ENCODE measurements around the gene PLEKHH3. TPM values are rescaled to one million over a fixed set of nuclear protein-coding genes. Genes with fewer than 3 reads are reported as not detected.

PLEKHH3 gene
- total RNA-seq, 1 experiment from 2014 or later: 66.3 TPM

GRCh38 chr17:42675348-42675964 lies 1.3 kb downstream of the PLEKHH3 start:
- Histone ChIP-seq H4K20me1 (ENCODE audit: insufficient read depth) (no peaks in the 10 kb centered on the region), H3K9me3 (ENCODE audit: control insufficient read depth in 1 of 2, insufficient read depth in 1 of 2, low read depth in 1 of 2, low read length in 2 of 2) (no peaks in the 10 kb centered on the region), H3K4me1 (ENCODE audit: control insufficient read depth in 1 of 2, insufficient read depth in 2 of 2, low read length in 2 of 2) (peaks cover 21 to 56% of the 10 kb centered on the region in 2 experiments), H3K27ac (ENCODE audit: low read depth, low read length) (peak overlapping the region; percentile 86), H3K4me3 (replicated peaks in 1 of 2; ENCODE audit: low read depth in 1 of 2, low read length in 2 of 2) (peak overlapping the region; percentile 95 to 98), H3K79me2 (ENCODE audit: insufficient read depth, low read length) (peaks cover 38% of the 10 kb centered on the region), H3K4me2 (ENCODE audit: low read length) (peak overlapping the region; percentile 99), H3K27me3 (ENCODE audit: insufficient read depth, low read length) (no peaks in the 10 kb centered on the region), H2AFZ (ENCODE audit: low read depth, low read length, poor library complexity, severe bottlenecking) (no peak overlapping the region), H3K36me3 (ENCODE audit: control insufficient read depth in 1 of 2, insufficient read depth in 2 of 2, low read length in 2 of 2) (peaks cover 17 to 27% of the 10 kb centered on the region in 2 experiments; a peak in 3 of 4 replicates), H3K9me2 (ENCODE audit: insufficient read depth) (no peaks in the 10 kb centered on the region), H3K9ac (ENCODE audit: low read length) (peak overlapping the region; percentile 95)
- TF ChIP-seq ZBTB33 (IDR thresholded peaks at IDR 0.05; ENCODE audit: extremely low read depth, insufficient replicate concordance, low read length): no peak
- CTCF ChIA-PET: interaction anchor here (1.6 to 6.4 kb wide), 2 partner anchors 9 to 97 kb away, joined by 5 to 136 read pairs; partner anchors contain the start of gene PSMC3IP
- DNase-seq (ENCODE audit: low read depth, low spot score) (no peak), ATAC-seq (no peak)
- RAD21 ChIA-PET (ENCODE audit: low non-redundant PET in 1 of 2, low total read pairs in 2 of 2, uncharacterized antibody in 2 of 2, unreplicated experiment in 2 of 2): no interaction called here
- no TSS peak for BruUV-seq (replicated peaks)
- intact Hi-C loops (cut with micrococcal nuclease): loop anchor here (5.0 kb wide), 1 partner anchor 53 kb away; no protein-coding TSS in a partner anchor
- POLR2A ChIA-PET: interaction anchor here (0.6 to 2.1 kb wide), 3 partner anchors 15 to 289 kb away, joined by 3 to 7 read pairs (median 4); partner anchors contain the start of genes RETREG3 and TUBG1

DNA sequence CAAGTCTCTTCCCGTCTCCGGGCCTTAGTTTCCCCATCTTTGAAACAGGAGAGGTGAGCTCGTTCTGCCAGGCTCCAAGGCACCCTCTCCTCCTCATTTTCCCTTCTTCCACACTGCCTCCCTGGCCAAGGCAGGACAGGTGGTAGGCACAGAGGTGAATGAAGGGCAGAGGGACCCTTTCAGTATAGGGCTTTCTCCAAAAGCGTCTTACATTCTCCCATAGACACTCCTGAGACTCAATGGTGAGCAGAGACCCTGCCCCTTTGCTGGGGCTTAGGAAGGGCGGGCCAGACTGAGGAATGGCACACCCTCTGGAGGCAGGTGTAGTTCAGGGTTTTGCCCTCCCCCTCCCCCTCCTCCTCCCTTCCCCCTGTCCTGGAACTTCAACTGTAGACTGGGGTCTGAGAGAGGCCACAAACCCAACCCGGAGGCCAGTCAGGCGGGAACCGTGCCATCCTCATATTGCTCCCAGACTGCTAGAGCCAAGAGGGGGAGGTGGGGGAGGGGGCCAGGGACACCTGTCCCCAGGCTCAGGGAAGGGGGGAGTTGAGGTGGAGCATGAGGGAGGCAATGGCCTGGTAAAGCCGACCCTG lies 1.9 kb downstream of the PLEKHH3 start:
- Histone ChIP-seq H3K4me1 (ENCODE audit: control insufficient read depth in 1 of 2, insufficient read depth in 2 of 2, low read length in 2 of 2) (peaks cover 15 to 50% of the 10 kb centered on the region in 2 experiments), H3K79me2 (ENCODE audit: insufficient read depth, low read length) (peaks cover 38% of the 10 kb centered on the region), H2AFZ (ENCODE audit: low read depth, low read length, poor library complexity, severe bottlenecking) (no peak overlapping the region), H4K20me1 (ENCODE audit: insufficient read depth) (no peaks in the 10 kb centered on the region), H3K4me3 (replicated peaks in 1 of 2; ENCODE audit: low read depth in 1 of 2, low read length in 2 of 2) (peak overlapping the region; percentile 95 to 98), H3K36me3 (ENCODE audit: control insufficient read depth in 1 of 2, insufficient read depth in 2 of 2, low read length in 2 of 2) (peaks cover 17 to 30% of the 10 kb centered on the region in 2 experiments; a peak in 3 of 4 replicates), H3K27ac (ENCODE audit: low read depth, low read length) (peak overlapping the region; percentile 86), H3K27me3 (ENCODE audit: insufficient read depth, low read length) (no peaks in the 10 kb centered on the region), H3K4me2 (ENCODE audit: low read length) (peak overlapping the region; percentile 99), H3K9me2 (ENCODE audit: insufficient read depth) (no peaks in the 10 kb centered on the region), H3K9ac (ENCODE audit: low read length) (peak overlapping the region; percentile 95), H3K9me3 (ENCODE audit: control insufficient read depth in 1 of 2, insufficient read depth in 1 of 2, low read depth in 1 of 2, low read length in 2 of 2) (no peaks in the 10 kb centered on the region)
- CTCF ChIA-PET: interaction anchor here (1.2 to 1.8 kb wide), 5 partner anchors 14 to 145 kb away, joined by 3 to 9 read pairs (median 4); partner anchors contain the start of gene PSMC3IP
- no TSS peak for BruUV-seq (replicated peaks)
- ATAC-seq: no peak
- RAD21 ChIA-PET (ENCODE audit: low non-redundant PET in 1 of 2, low total read pairs in 2 of 2, uncharacterized antibody in 2 of 2, unreplicated experiment in 2 of 2): interaction anchor here in 1 of 2 experiments (1.4 kb wide), 1 partner anchor 97 kb away, joined by 4 read pairs; no protein-coding TSS in a partner anchor
- intact Hi-C loops (cut with micrococcal nuclease): loop anchor here (5.0 kb wide), 1 partner anchor 53 kb away; no protein-coding TSS in a partner anchor
- POLR2A ChIA-PET: interaction anchor here (1.1 to 2.0 kb wide), 2 partner anchors 65 to 97 kb away, joined by 3 to 4 read pairs; partner anchors contain the start of genes RETREG3 and TUBG1
- TF ChIP-seq ATF3 (IDR thresholded peaks at IDR 0.05) (no peak), ZFX (IDR thresholded peaks at IDR 0.05) (no peak), EZH2 (IDR thresholded peaks at IDR 0.05) (no peak)
- TF ChIP-seq, protein P1, sequence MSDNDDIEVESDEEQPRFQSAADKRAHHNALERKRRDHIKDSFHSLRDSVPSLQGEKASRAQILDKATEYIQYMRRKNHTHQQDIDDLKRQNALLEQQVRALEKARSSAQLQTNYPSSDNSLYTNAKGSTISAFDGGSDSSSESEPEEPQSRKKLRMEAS (IDR thresholded peaks at IDR 0.05): no peak
- no peak for DNase-seq (ENCODE audit: low read depth, low spot score)

Data from HCT116 (cell line).